HepG2 (cell line): ENCODE measurements around the gene CNPY4. TPM values are rescaled to one million over a fixed set of nuclear protein-coding genes. Genes with fewer than 3 reads are reported as not detected.

ENCODE experiments used
- AHR ChIP-seq: IDR thresholded peaks from 2 replicates; pipeline ENCODE4 v1.6.1; 2018; ENCODE audit warnings: missing genetic modification reagents, missing compliant biosample characterization
- ARNTL ChIP-seq: sonication (generic); formaldehyde crosslinking; IDR thresholded peaks from 2 replicates; pipeline ENCODE4 v1.4.0; 2020; ENCODE audit warnings: mild to moderate bottlenecking, missing genetic modification reagents
- GATAD2A ChIP-seq: IDR thresholded peaks from 2 replicates; pipeline ENCODE4 v1.6.1; 2016
- MEIS2 ChIP-seq: sonication (generic); formaldehyde crosslinking; IDR thresholded peaks from 2 replicates; pipeline ENCODE4 v1.9.0; 2021; ENCODE audit warnings: mild to moderate bottlenecking, missing genetic modification reagents
- MTERF4 ChIP-seq: sonication (generic); formaldehyde crosslinking; IDR thresholded peaks from 2 replicates; pipeline ENCODE4 v1.8.0; 2023; ENCODE audit warnings: mild to moderate bottlenecking, missing genetic modification reagents
- NONO ChIP-seq, 2 experiments: fragments of 450-650 bp in 1 of 2; sonication (generic) in 1 of 2; formaldehyde crosslinking in 1 of 2; IDR thresholded peaks in 1 of 2; conservative IDR thresholded peaks in 1 of 2; 2 replicates each; pipeline versions ENCODE4 v1.6.1 to v1.8.0; 2017 to 2022; ENCODE audit warnings: mild to moderate bottlenecking in 1 of 2, missing genetic modification reagents in 1 of 2, moderate library complexity in 1 of 2
- TSC22D2 ChIP-seq: sonication (generic); formaldehyde crosslinking; IDR thresholded peaks from 2 replicates; pipeline ENCODE4 v1.5.1; 2020; ENCODE audit warnings: missing genetic modification reagents, mild to moderate bottlenecking, borderline replicate concordance
- ZBTB20 ChIP-seq: sonication (generic); formaldehyde crosslinking; IDR thresholded peaks from 2 replicates; pipeline ENCODE4 v1.8.1; 2023; ENCODE audit warnings: missing genetic modification reagents, low read depth, mild to moderate bottlenecking, borderline replicate concordance
- ZNF207 ChIP-seq: fragments of 450-650 bp; IDR thresholded peaks from 2 replicates; pipeline ENCODE4 v1.6.1; 2016; ENCODE audit warnings: antibody characterized with exemption, borderline replicate concordance
- ZNF407 ChIP-seq: sonication (generic); formaldehyde crosslinking; IDR thresholded peaks from one replicate; pipeline ENCODE4 v1.5.1; 2020; ENCODE audit warnings: mild to moderate bottlenecking, missing genetic modification reagents; ENCODE audit errors: not compliant biosample characterization
- ZNF720 ChIP-seq: sonication (generic); formaldehyde crosslinking; IDR thresholded peaks from 2 replicates; pipeline ENCODE4 v1.4.0; 2020; ENCODE audit warnings: missing genetic modification reagents
- polyA plus RNA-seq, 8 experiments: library from polyadenylated mRNA; depleted of rRNA in 3 of 8; stranded (reverse) in 7 of 8; unstranded in 1 of 8; fragments of >200 nt; fragmentation: Illumina TruSeq in 4 of 8; extraction: Trizol in 4 of 8; gene quantifications; 2 replicates each; pipeline versions ENCODE4 v1.2.1 to v1.2.3, GENCODE V29; 2011 to 2016; ENCODE audit warnings: low read depth in 4 of 8, missing spikeins in 1 of 8, mixed read lengths in 1 of 8; ENCODE audit not compliant: insufficient read depth in 1 of 8
- total RNA-seq, 5 experiments: library from RNA; depleted of rRNA; stranded (reverse); fragments of >200 nt; fragmentation: Illumina TruSeq; extraction: Trizol; gene quantifications; 2 replicates each; pipeline ENCODE4 v1.2.3, GENCODE V29; 2016; ENCODE audit warnings: low read depth in 1 of 5
- TF ChIP-seq, protein P1 (sequence below): sonication (generic); formaldehyde crosslinking; IDR thresholded peaks from 2 replicates; pipeline ENCODE4 v1.9.0; 2021; ENCODE audit warnings: mild to moderate bottlenecking, missing genetic modification reagents

Gene CNPY4
- total and polyA plus RNA-seq, 2 of the 13 experiments (the other 11 are each of a cell fraction or from before 2014, with no cell fraction given): 6.2 to 12.7 TPM

GRCh38 chr7:100119072-100119969 is at the start of gene CNPY4, which contains the start of gene TAF6 (continued):
- TF ChIP-seq, protein P1, sequence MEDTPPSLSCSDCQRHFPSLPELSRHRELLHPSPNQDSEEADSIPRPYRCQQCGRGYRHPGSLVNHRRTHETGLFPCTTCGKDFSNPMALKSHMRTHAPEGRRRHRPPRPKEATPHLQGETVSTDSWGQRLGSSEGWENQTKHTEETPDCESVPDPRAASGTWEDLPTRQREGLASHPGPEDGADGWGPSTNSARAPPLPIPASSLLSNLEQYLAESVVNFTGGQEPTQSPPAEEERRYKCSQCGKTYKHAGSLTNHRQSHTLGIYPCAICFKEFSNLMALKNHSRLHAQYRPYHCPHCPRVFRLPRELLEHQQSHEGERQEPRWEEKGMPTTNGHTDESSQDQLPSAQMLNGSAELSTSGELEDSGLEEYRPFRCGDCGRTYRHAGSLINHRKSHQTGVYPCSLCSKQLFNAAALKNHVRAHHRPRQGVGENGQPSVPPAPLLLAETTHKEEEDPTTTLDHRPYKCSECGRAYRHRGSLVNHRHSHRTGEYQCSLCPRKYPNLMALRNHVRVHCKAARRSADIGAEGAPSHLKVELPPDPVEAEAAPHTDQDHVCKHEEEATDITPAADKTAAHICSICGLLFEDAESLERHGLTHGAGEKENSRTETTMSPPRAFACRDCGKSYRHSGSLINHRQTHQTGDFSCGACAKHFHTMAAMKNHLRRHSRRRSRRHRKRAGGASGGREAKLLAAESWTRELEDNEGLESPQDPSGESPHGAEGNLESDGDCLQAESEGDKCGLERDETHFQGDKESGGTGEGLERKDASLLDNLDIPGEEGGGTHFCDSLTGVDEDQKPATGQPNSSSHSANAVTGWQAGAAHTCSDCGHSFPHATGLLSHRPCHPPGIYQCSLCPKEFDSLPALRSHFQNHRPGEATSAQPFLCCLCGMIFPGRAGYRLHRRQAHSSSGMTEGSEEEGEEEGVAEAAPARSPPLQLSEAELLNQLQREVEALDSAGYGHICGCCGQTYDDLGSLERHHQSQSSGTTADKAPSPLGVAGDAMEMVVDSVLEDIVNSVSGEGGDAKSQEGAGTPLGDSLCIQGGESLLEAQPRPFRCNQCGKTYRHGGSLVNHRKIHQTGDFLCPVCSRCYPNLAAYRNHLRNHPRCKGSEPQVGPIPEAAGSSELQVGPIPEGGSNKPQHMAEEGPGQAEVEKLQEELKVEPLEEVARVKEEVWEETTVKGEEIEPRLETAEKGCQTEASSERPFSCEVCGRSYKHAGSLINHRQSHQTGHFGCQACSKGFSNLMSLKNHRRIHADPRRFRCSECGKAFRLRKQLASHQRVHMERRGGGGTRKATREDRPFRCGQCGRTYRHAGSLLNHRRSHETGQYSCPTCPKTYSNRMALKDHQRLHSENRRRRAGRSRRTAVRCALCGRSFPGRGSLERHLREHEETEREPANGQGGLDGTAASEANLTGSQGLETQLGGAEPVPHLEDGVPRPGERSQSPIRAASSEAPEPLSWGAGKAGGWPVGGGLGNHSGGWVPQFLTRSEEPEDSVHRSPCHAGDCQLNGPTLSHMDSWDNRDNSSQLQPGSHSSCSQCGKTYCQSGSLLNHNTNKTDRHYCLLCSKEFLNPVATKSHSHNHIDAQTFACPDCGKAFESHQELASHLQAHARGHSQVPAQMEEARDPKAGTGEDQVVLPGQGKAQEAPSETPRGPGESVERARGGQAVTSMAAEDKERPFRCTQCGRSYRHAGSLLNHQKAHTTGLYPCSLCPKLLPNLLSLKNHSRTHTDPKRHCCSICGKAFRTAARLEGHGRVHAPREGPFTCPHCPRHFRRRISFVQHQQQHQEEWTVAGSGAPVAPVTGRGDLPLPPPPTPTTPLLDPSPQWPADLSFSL: no peak
- TF ChIP-seq GATAD2A (CRISPR knock-in tag): peak; percentile 24; the same call in 1 of the 2 replicates
- peak; percentile 40; the same call in 1 of the 2 replicates for TF ChIP-seq ARNTL (CRISPR knock-in tag)
- 0 out of 2 replicates have a peak, but pooled peaks have one; percentile 26 for TF ChIP-seq ZBTB20 (CRISPR knock-in tag)
- no peak for TF ChIP-seq NONO (IDR thresholded peaks at IDR 0.05)
- peak; percentile 51; the same call in 1 of the 2 replicates for TF ChIP-seq NONO (CRISPR knock-in tag; conservative IDR thresholded peaks at IDR 0.05)
- TF ChIP-seq MEIS2 (CRISPR knock-in tag): 0 out of 2 replicates have a peak, but pooled peaks have one; percentile 29
- TF ChIP-seq AHR (CRISPR knock-in tag): no peak
- TF ChIP-seq ZNF407 (CRISPR knock-in tag): no peak
- no peak for TF ChIP-seq ZNF207
- no peak for TF ChIP-seq ZNF720 (CRISPR knock-in tag)
- peak; percentile 38; the same call in 1 of the 2 replicates for TF ChIP-seq TSC22D2
- no peak for TF ChIP-seq MTERF4
